ENCODE results near the gene PGAP2. TPM values are rescaled to one million over a fixed set of nuclear protein-coding genes. Genes with fewer than 3 reads are reported as not detected.

PGAP2 gene
- total and polyA plus RNA-seq, 4 donors: 10.0 to 14.8 (median 12.0) TPM

- no peak for TF ChIP-seq FOXA1 (IDR thresholded peaks at IDR 0.05)
- TF ChIP-seq JUND (IDR thresholded peaks at IDR 0.05): no peak
- TF ChIP-seq TAF1 (conservative IDR thresholded peaks at IDR 0.05): no peak
- TF ChIP-seq EGR1 (IDR thresholded peaks at IDR 0.05; ENCODE audit: low read depth in 2 of 2): no peak
- TF ChIP-seq CTCF (IDR thresholded peaks at IDR 0.05; ENCODE audit: low read depth, low read length, missing input control): no peak
- TF ChIP-seq HNF4A (conservative IDR thresholded peaks at IDR 0.05): no peak
- no peak for TF ChIP-seq GABPA (IDR thresholded peaks at IDR 0.05 in 1 of 2, conservative IDR thresholded peaks at IDR 0.05 in 1 of 2)
- no peak for TF ChIP-seq HNF4G (IDR thresholded peaks at IDR 0.05)
- no peak for TF ChIP-seq RXRA (IDR thresholded peaks at IDR 0.05)
- TF ChIP-seq, protein P1, sequence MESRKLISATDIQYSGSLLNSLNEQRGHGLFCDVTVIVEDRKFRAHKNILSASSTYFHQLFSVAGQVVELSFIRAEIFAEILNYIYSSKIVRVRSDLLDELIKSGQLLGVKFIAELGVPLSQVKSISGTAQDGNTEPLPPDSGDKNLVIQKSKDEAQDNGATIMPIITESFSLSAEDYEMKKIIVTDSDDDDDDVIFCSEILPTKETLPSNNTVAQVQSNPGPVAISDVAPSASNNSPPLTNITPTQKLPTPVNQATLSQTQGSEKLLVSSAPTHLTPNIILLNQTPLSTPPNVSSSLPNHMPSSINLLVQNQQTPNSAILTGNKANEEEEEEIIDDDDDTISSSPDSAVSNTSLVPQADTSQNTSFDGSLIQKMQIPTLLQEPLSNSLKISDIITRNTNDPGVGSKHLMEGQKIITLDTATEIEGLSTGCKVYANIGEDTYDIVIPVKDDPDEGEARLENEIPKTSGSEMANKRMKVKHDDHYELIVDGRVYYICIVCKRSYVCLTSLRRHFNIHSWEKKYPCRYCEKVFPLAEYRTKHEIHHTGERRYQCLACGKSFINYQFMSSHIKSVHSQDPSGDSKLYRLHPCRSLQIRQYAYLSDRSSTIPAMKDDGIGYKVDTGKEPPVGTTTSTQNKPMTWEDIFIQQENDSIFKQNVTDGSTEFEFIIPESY (IDR thresholded peaks at IDR 0.05): no peak
- TF ChIP-seq FOXA2 (IDR thresholded peaks at IDR 0.05): no peak
- TF ChIP-seq RAD21 (IDR thresholded peaks at IDR 0.05): no peak
Observed at GRCh38 chr11:3802011-3802790, 6.2 kb upstream of the PGAP2 start.

GRCh38 chr11:3803726-3804495, 4.4 kb upstream of the PGAP2 start:
- H3K27me3 ChIP-seq (ENCODE audit: control insufficient read depth in 4 of 4, insufficient read depth in 4 of 4, low read length in 3 of 4): no peaks in the 10 kb centered on the region
- H3K4me3 ChIP-seq (ENCODE audit: low read depth in 1 of 3, low read length in 3 of 3): no peak overlapping the region
- no peak overlapping the region for H3K9ac ChIP-seq (ENCODE audit: low read depth in 1 of 2, low read length in 2 of 2)
- no peak for DNase-seq (ENCODE audit: low spot score)
- H3K36me3 ChIP-seq (ENCODE audit: control insufficient read depth in 4 of 4, insufficient read depth in 3 of 4, low read depth in 1 of 4, low read length in 3 of 4): no peaks in the 10 kb centered on the region
- TF ChIP-seq YY1 (IDR thresholded peaks at IDR 0.05) (no peak), TAF1 (conservative IDR thresholded peaks at IDR 0.05) (no peak), EGR1 (IDR thresholded peaks at IDR 0.05; ENCODE audit: low read depth in 2 of 2) (no peak), HNF4G (IDR thresholded peaks at IDR 0.05) (no peak), ATF3 (IDR thresholded peaks at IDR 0.05) (no peak), GABPA (IDR thresholded peaks at IDR 0.05 in 1 of 2, conservative IDR thresholded peaks at IDR 0.05 in 1 of 2) (no peak), HNF4A (conservative IDR thresholded peaks at IDR 0.05) (no peak), RAD21 (IDR thresholded peaks at IDR 0.05) (no peak), JUND (IDR thresholded peaks at IDR 0.05) (no peak)
- TF ChIP-seq, protein P1 (IDR thresholded peaks at IDR 0.05): no peak
- WGBS: 93% methylated on average over 11 of the region's 11 CpGs
- H3K27ac ChIP-seq (ENCODE audit: low read depth in 1 of 2, low read length in 2 of 2): no peak overlapping the region
- peaks cover 3 to 11% (median 5%) of the 10 kb centered on the region in 4 donors for H3K4me1 ChIP-seq (ENCODE audit: control insufficient read depth in 4 of 4, insufficient read depth in 4 of 4, low read length in 3 of 4)
- no peaks in the 10 kb centered on the region for H3K9me3 ChIP-seq (ENCODE audit: control insufficient read depth in 4 of 4, low read length in 3 of 4)

More at GRCh38 chr11:3802011-3802790, 6.2 kb upstream of the PGAP2 start:
- Histone ChIP-seq H3K4me3 (ENCODE audit: low read depth in 1 of 3, low read length in 3 of 3) (no peak overlapping the region), H3K27ac (ENCODE audit: low read depth in 1 of 2, low read length in 2 of 2) (no peak overlapping the region), H3K27me3 (ENCODE audit: control insufficient read depth in 4 of 4, insufficient read depth in 4 of 4, low read length in 3 of 4) (no peaks in the 10 kb centered on the region), H3K9me3 (ENCODE audit: control insufficient read depth in 4 of 4, low read length in 3 of 4) (no peaks in the 10 kb centered on the region), H3K36me3 (ENCODE audit: control insufficient read depth in 4 of 4, insufficient read depth in 3 of 4, low read depth in 1 of 4, low read length in 3 of 4) (no peaks in the 10 kb centered on the region), H3K4me1 (ENCODE audit: control insufficient read depth in 4 of 4, insufficient read depth in 4 of 4, low read length in 3 of 4) (peaks cover 0 to 2% (median 0%) of the 10 kb centered on the region in 4 donors), H3K9ac (ENCODE audit: low read depth in 1 of 2, low read length in 2 of 2) (no peak overlapping the region)
- WGBS: 82% methylated on average over 4 of the region's 4 CpGs
- DNase-seq (ENCODE audit: low spot score): no peak

All from liver (tissue), 9 donors.